Measurements from ENCODE around the gene NR3C2. TPM values are rescaled to one million over a fixed set of nuclear protein-coding genes. Genes with fewer than 3 reads are reported as not detected.

NR3C2 gene
- total RNA-seq, 1 experiment from 2014 or later = 1.6 TPM

DNA sequence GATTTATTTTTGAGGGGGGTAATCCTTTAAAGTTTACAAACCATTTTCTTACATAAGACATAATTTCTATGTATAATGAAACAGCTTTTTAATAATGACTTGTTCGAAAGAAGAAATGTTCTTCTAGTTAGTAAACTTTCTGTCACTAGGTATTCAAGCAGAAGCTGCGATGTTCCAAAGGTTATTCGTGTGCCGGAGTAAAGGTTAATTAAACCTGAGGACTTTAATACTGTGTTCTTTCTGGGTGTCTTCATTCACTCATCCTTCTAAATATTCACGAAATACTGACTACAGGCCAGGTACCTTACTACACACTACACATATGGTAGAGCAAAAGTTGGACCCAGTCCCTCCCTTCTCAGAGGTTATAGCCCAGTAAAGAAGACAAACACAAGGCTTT lies 96.7 kb downstream of the NR3C2 start:
- TF ChIP-seq, protein P1, sequence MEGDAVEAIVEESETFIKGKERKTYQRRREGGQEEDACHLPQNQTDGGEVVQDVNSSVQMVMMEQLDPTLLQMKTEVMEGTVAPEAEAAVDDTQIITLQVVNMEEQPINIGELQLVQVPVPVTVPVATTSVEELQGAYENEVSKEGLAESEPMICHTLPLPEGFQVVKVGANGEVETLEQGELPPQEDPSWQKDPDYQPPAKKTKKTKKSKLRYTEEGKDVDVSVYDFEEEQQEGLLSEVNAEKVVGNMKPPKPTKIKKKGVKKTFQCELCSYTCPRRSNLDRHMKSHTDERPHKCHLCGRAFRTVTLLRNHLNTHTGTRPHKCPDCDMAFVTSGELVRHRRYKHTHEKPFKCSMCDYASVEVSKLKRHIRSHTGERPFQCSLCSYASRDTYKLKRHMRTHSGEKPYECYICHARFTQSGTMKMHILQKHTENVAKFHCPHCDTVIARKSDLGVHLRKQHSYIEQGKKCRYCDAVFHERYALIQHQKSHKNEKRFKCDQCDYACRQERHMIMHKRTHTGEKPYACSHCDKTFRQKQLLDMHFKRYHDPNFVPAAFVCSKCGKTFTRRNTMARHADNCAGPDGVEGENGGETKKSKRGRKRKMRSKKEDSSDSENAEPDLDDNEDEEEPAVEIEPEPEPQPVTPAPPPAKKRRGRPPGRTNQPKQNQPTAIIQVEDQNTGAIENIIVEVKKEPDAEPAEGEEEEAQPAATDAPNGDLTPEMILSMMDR (conservative IDR thresholded peaks at IDR 0.05; ENCODE audit: low read depth, low read length) = no peak
- TF ChIP-seq EZH2 (IDR thresholded peaks at IDR 0.05; ENCODE audit: borderline replicate concordance, low read depth, low read length, poor library complexity, severe bottlenecking) = no peak
- Histone ChIP-seq H3K4me1 (ENCODE audit: insufficient read depth, low read length, poor library complexity, severe bottlenecking) (no peaks in the 10 kb centered on the region), H3K9me3 (ENCODE audit: low read depth, low read length, poor library complexity, severe bottlenecking) (no peaks in the 10 kb centered on the region), H3K36me3 (ENCODE audit: insufficient read depth, low read length, poor library complexity, severe bottlenecking) (no peaks in the 10 kb centered on the region), H3K4me3 (ENCODE audit: low read depth, low read length, poor library complexity, severe bottlenecking) (no peak overlapping the region), H3K27ac (ENCODE audit: low read depth, low read length, poor library complexity, severe bottlenecking) (no peak overlapping the region), H3K27me3 (replicated peaks; ENCODE audit: insufficient read depth, low read depth, low read length, poor library complexity) (no peaks in the 10 kb centered on the region)
- no peak for DNase-seq (ENCODE audit: low spot score)
- POLR2A ChIA-PET (ENCODE audit: low non-redundant PET) = no interaction called here
- intact Hi-C loops (cut with micrococcal nuclease; ENCODE audit: unreplicated experiment) = no loop called here
- CTCF ChIA-PET = no interaction called here
- BruUV-seq (replicated peaks) = no TSS peak

DNA sequence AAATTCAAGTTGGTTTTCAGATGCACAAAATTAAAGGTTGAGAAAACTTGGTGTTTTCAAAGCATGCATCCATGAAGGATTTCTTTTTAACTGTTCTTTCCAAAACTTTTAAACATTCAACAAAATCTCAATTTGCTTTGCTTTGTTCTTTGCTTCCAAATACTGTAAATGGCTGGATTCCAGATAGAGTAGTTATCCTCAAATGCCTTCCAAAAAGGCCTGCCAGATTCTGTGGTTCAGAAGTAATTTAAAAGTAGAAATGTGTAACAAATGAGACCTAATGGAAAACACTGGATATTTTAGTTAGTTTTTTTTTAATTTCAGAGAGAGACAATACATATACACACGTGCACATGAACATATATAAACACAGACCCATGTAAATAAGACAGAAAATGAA lies 97.3 kb downstream of the NR3C2 start:
- H3K4me1 ChIP-seq (ENCODE audit: insufficient read depth, low read length, poor library complexity, severe bottlenecking) = no peaks in the 10 kb centered on the region
- H3K4me3 ChIP-seq (ENCODE audit: low read depth, low read length, poor library complexity, severe bottlenecking) = no peak overlapping the region
- H3K9me3 ChIP-seq (ENCODE audit: low read depth, low read length, poor library complexity, severe bottlenecking) = no peaks in the 10 kb centered on the region
- H3K27ac ChIP-seq (ENCODE audit: low read depth, low read length, poor library complexity, severe bottlenecking) = no peak overlapping the region
- CTCF ChIA-PET = no interaction called here
- H3K36me3 ChIP-seq (ENCODE audit: insufficient read depth, low read length, poor library complexity, severe bottlenecking) = no peaks in the 10 kb centered on the region
- POLR2A ChIA-PET (ENCODE audit: low non-redundant PET) = no interaction called here
- BruUV-seq (replicated peaks) = no TSS peak
- intact Hi-C loops (cut with micrococcal nuclease; ENCODE audit: unreplicated experiment) = no loop called here
- no peaks in the 10 kb centered on the region for H3K27me3 ChIP-seq (replicated peaks; ENCODE audit: insufficient read depth, low read depth, low read length, poor library complexity)
- TF ChIP-seq, protein P1 (conservative IDR thresholded peaks at IDR 0.05; ENCODE audit: low read depth, low read length) = no peak
- TF ChIP-seq EZH2 (IDR thresholded peaks at IDR 0.05; ENCODE audit: borderline replicate concordance, low read depth, low read length, poor library complexity, severe bottlenecking) = no peak
- DNase-seq (ENCODE audit: low spot score) = no peak

GRCh38 chr4:148344352-148344751 lies 97.9 kb downstream of the NR3C2 start:
- intact Hi-C loops (cut with micrococcal nuclease; ENCODE audit: unreplicated experiment) = no loop called here
- no peak overlapping the region for H3K27ac ChIP-seq (ENCODE audit: low read depth, low read length, poor library complexity, severe bottlenecking)
- H3K9me3 ChIP-seq (ENCODE audit: low read depth, low read length, poor library complexity, severe bottlenecking) = peaks cover 5% of the 10 kb centered on the region
- no TSS peak for BruUV-seq (replicated peaks)
- TF ChIP-seq, protein P1 (conservative IDR thresholded peaks at IDR 0.05; ENCODE audit: low read depth, low read length) = no peak
- TF ChIP-seq EZH2 (IDR thresholded peaks at IDR 0.05; ENCODE audit: borderline replicate concordance, low read depth, low read length, poor library complexity, severe bottlenecking) = no peak
- no peaks in the 10 kb centered on the region for H3K4me1 ChIP-seq (ENCODE audit: insufficient read depth, low read length, poor library complexity, severe bottlenecking)
- POLR2A ChIA-PET (ENCODE audit: low non-redundant PET) = no interaction called here
- no peak overlapping the region for H3K4me3 ChIP-seq (ENCODE audit: low read depth, low read length, poor library complexity, severe bottlenecking)
- no peaks in the 10 kb centered on the region for H3K36me3 ChIP-seq (ENCODE audit: insufficient read depth, low read length, poor library complexity, severe bottlenecking)
- DNase-seq (ENCODE audit: low spot score) = no peak
- CTCF ChIA-PET = no interaction called here
- H3K27me3 ChIP-seq (replicated peaks; ENCODE audit: insufficient read depth, low read depth, low read length, poor library complexity) = no peaks in the 10 kb centered on the region

Measured in A673 (cell line).